Inflammatory macrophage (primary cell): ENCODE results near the gene PLSCR3.

Experiments used
- DNase-seq, 2 donors: peaks; one replicate each; pipeline ENCODE4 v3.0.0-alpha.2; 2020 to 2022

The PLSCR3 gene

DNA sequence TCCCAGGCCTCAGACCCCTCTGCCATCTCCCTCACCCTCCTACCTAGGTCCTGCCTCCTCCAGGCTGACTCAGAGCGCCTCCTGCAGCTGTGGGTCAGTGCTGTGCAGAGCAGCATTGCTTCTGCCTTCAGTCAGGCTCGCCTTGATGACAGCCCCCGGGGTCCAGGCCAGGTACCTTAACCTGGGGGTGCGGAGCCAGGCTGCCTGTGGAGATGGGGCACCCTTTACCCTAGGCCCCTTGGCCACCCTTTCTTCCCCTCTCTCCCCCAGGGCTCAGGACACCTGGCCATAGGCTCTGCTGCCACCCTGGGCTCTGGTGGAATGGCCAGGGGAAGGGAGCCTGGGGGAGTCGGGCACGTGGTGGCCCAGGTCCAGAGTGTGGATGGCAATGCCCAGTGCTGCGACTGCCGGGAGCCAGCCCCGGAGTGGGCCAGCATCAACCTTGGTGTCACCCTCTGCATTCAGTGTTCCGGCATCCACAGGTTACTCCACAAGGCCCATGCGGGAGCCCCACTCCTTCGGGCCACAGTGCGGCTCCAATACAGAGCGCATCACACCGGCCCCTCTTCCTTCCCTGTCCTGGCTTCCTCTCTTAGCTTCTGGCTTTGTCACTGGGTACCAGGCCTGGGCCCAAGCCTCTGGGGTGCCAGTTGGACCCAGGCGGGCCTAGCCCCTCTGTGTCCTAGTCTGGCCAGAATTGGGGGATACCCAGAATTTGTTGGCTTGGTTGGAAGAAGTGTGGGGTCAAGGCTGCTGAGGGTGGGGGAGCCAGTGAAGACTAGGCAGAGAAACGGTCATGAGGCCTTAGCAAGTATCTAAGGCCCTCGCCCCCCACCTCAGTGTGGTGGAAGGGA lies 47.3 kb downstream of the PLSCR3 start:
- DNase-seq: no peak

DNA sequence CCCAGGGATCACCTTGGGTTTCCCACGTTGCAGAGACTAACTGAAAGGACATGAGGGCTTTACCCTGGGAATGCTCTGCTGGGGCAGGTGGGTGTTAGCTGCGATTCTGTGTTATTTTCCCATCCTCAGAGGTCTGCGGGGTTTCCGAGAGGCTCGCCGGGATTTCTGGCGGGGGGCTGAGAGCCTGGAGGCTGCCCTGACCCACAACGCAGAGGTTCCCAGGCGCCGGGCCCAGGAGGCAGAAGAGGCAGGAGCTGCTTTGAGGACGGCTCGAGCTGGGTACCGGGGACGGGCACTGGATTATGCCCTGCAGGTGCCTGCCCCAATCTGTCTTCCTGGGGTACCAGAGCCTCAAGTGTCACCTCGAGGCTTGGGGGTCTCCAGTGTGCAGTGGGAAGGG lies 51.1 kb downstream of the PLSCR3 start:
- DNase-seq: no peak

- DNase-seq: no peak
These were observed 52.5 kb downstream of the PLSCR3 start for GRCh38 chr17:7341842-7342241.

DNA sequence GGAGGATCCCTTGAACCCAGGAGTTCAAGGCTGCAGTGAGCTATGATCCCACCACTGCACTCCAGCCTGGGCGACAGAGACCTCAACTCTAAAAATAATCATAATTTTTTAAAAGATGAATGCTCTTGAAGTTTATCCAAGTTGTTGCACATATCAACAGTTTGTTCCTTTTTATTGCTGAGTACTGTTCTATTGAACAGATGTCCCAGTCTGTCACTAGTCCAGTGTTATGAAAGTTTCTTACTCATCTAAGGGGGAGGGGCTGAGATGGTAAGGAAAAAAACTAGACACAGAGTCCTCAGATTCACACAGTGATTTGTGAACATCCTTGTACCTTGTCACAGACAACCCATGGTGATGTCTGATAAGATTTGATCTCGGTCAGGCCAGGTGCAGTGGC lies 54.1 kb downstream of the PLSCR3 start:
- peak; percentile 15 to 50 for DNase-seq
